Lower leg skin (tissue), 4 donors: ENCODE results near the gene UBA3. TPM values are rescaled to one million over a fixed set of nuclear protein-coding genes. Genes with fewer than 3 reads are reported as not detected.
A peak's percentile ranks its signal among the peaks of the same experiment; 100 is the strongest.

Experiments used
- DNase-seq, 2 donors: peaks; one replicate each; pipeline ENCODE4 v3.0.0-alpha.2; 2019; ENCODE audit warnings: low spot score in 2 of 2
- H3K4me3 ChIP-seq: fragments of 200-600 bp; sonication (generic); 2 replicates; pipeline ENCODE4 v1.5.1; 2017; ENCODE audit warnings: mild to moderate bottlenecking, low read depth; ENCODE audit not compliant: poor library complexity, severe bottlenecking
- CTCF ChIP-seq, 3 donors: fragments of 450-650 bp; IDR thresholded peaks; one replicate each; pipeline ENCODE4 v1.5.1; 2016; ENCODE audit warnings: antibody characterized with exemption in 3 of 3, mild to moderate bottlenecking in 3 of 3, moderate library complexity in 2 of 3
- POLR2A ChIP-seq, 2 donors: fragments of 450-650 bp; IDR thresholded peaks; one replicate each; pipeline ENCODE4 v1.6.1; 2016 to 2017; ENCODE audit warnings: antibody characterized with exemption in 2 of 2, mild to moderate bottlenecking in 1 of 2, moderate library complexity in 1 of 2
- WGBS, 2 donors: methylation state at CpG; one replicate each; pipeline ENCODE4 v1.1.5; 2018; 5-methylcytosine and 5-hydroxymethylcytosine counted together
- intact Hi-C: fragments of 100-400 bp; cut with DNase I; formaldehyde crosslinking; loops from one replicate; pipeline ENCODE4 v1.15.0; 2023; ENCODE audit warnings: low total_unique reads
- total RNA-seq, 4 donors: library from RNA; depleted of rRNA; stranded (reverse); fragments of >200 nt; gene quantifications; one replicate each; pipeline ENCODE4 v1.1.0, GENCODE V29; 2016

The UBA3 gene
- total RNA-seq, 4 donors from 2014 or later = 33.8 to 54.6 (median 36.6) TPM

- H3K4me3 ChIP-seq = no peak overlapping the region
- TF ChIP-seq CTCF (IDR thresholded peaks at IDR 0.05) (no peak), POLR2A (IDR thresholded peaks at IDR 0.05) (no peak)
- WGBS, 2 donors = 93 to 96% methylated on average over 2 of the region's 2 CpGs
- DNase-seq = no peak
- intact Hi-C loops = no loop called here
These were observed 63.3 kb downstream of the UBA3 start for GRCh38 chr3:69016901-69017300.

GRCh38 chr3:69016102-69016501, 64.1 kb downstream of the UBA3 start:
- intact Hi-C loops = no loop called here
- TF ChIP-seq CTCF (IDR thresholded peaks at IDR 0.05) = no peak
- no peak for TF ChIP-seq POLR2A (IDR thresholded peaks at IDR 0.05)
- no peak for DNase-seq
- H3K4me3 ChIP-seq = no peak overlapping the region
- WGBS, 2 donors = 96% methylated on average over 4 of the region's 4 CpGs

DNA sequence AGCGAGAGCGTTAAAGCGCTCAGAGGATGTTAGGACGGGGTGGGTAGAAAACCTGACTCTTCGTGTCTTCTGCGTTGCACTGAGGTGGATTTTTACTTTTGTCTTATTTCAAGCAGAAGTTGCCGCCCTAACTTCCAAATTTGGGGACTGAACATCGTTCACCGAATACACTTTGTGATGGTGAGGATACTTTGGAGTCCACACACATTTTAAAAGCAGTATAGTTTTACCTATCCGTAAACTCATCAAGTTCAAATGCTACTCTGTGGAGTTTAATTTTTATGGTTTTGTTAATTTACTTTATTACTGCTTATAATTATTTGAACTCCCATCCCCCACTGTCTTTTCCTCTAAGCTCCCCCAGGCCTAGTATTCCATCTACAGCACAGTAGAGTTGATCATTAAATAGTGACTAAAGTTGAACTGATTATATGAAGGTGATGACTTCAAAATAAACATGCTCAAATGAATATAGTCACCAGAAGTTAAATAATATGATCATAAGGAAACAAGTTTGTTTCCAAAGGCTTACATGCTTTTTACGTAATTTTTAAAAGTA, 66.1 kb downstream of the UBA3 start:
- H3K4me3 ChIP-seq = peak overlapping the region; percentile 97
- TF ChIP-seq CTCF (IDR thresholded peaks at IDR 0.05) (no peak), POLR2A (IDR thresholded peaks at IDR 0.05) (no peak)
- DNase-seq = no peak
- 12% methylated on average over 11 of the region's 11 CpGs for WGBS, 2 donors
- intact Hi-C loops = no loop called here

DNA sequence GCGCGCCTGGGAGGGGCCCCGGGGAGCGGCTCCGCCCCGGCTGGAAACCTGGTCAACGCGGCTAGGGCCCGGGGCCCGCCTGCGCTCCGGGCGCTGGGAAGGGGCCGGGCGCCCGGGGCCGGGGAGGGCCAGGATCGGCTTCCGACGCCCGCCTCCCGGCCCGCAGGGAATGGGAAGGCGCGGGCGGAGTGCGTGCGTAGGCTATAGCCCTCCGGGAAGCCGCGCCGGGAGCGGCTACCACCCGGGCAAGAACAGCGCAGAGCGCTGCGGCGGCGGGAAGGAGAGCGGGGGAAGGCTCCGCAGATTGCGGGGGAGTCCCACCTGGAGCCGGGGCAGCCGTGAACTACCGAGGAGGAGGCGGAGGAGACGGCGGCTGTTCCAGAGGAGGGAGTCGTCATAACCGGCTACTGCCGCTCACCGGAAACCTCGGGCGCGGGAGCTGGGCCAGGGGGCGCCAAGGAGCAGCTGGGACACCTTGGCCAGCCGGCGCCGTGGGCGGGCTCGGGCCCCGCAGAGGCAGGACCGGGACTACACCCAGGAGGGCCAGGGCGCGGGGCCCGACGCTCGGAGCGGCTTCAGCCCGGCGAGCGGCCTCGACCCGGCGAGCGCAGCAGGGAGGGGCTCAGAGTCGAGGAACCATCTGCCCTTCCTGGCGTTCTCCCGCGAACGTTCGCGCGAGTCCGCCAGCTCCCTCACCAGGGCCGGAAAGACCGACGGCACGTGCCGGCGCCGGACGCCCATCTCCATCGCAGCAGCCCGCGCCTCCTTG, 66.7 kb downstream of the UBA3 start, which contains the start of gene EOGT:
TSS of gene EOGT (minus strand) at position 432 of the 769 bp plus-strand sequence. CDS start 3,838 bp downstream, outside the sequence.
- TF ChIP-seq CTCF (IDR thresholded peaks at IDR 0.05) (peak in 1 of 3 donors; percentile 42), POLR2A (IDR thresholded peaks at IDR 0.05) (no peak)
- DNase-seq = peak; percentile 70 to 96
- intact Hi-C loops = no loop called here

DNA sequence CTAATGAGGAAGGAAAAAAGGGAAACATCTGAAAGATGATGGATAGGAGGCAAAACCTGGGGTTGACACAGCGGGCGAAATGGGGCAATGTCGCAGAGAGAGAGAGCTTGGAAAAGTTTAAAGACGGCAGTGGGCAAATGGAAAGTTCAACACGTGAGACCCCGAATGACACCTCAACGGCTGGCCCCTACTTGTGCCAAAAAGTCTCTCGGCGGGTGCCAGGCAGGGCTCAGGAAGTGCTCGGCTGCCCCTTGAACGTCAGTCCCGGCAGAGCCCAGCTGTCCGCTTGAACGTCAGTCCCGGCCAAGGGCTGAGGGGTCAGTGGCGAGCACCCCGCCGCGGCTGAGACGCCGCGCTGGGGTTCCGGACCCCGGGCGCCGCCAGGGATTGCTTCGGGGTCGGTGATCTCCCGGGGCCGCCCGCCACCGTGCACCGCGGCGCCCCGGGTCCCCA, 67.3 kb downstream of the UBA3 start:
- TF ChIP-seq CTCF (IDR thresholded peaks at IDR 0.05) = no peak
- no peak for TF ChIP-seq POLR2A (IDR thresholded peaks at IDR 0.05)
- H3K4me3 ChIP-seq = peak overlapping the region; percentile 97
- intact Hi-C loops = no loop called here
- DNase-seq = peak; percentile 26 to 88
- 2 to 5% methylated on average over 15 to 16 of the region's 36 CpGs for WGBS, 2 donors

More for the DNA sequence above, 66.7 kb downstream of the UBA3 start, which contains the start of gene EOGT:
- peak within 1 kb of the TSS; percentile 97 for H3K4me3 ChIP-seq
- 0 to 1% methylated on average over 28 to 38 of the region's 96 CpGs for WGBS, 2 donors
